KMS-11 (cell line): ENCODE data around the gene DNASE1L1.

Experiments used
- H2AFZ ChIP-seq: fragments of 200-600 bp; sonication (generic); 2 replicates; pipeline ENCODE4 v1.6.1; 2016; ENCODE audit warnings: antibody characterized with exemption, mixed run types, low read depth
- H3K27ac ChIP-seq: fragments of 200-600 bp; sonication (generic); 2 replicates; pipeline ENCODE4 v1.6.1; 2016; ENCODE audit warnings: mild to moderate bottlenecking, mixed run types
- H3K27me3 ChIP-seq: fragments of 200-600 bp; sonication (generic); 2 replicates; pipeline ENCODE4 v1.6.1; 2017; ENCODE audit warnings: mild to moderate bottlenecking, low read depth, mixed run types, moderate library complexity; ENCODE audit not compliant: insufficient read depth
- H3K36me3 ChIP-seq: fragments of 200-600 bp; sonication (generic); 2 replicates; pipeline ENCODE4 v1.6.1; 2017; ENCODE audit warnings: mild to moderate bottlenecking, mixed run types; ENCODE audit not compliant: insufficient read depth
- H3K4me1 ChIP-seq: fragments of 200-600 bp; sonication (generic); 2 replicates; pipeline ENCODE4 v1.6.1; 2016; ENCODE audit warnings: mild to moderate bottlenecking, low read depth, mixed run types; ENCODE audit not compliant: poor library complexity, severe bottlenecking
- H3K4me2 ChIP-seq: fragments of 200-600 bp; sonication (generic); 2 replicates; pipeline ENCODE4 v1.7.0; 2016; ENCODE audit warnings: mild to moderate bottlenecking, mixed run types
- H3K4me3 ChIP-seq: fragments of 200-600 bp; sonication (generic); IDR thresholded peaks from 2 replicates; pipeline ENCODE4 v1.6.1; 2017; ENCODE audit warnings: low read depth, low read length, mixed read lengths; ENCODE audit not compliant: insufficient read depth
- H3K79me2 ChIP-seq: fragments of 200-600 bp; sonication (generic); 2 replicates; pipeline ENCODE4 v1.6.1; 2016; ENCODE audit warnings: low read depth, mixed run types; ENCODE audit not compliant: insufficient read depth
- H3K9ac ChIP-seq: fragments of 200-600 bp; sonication (generic); 2 replicates; pipeline ENCODE4 v1.6.1; 2016; ENCODE audit warnings: mild to moderate bottlenecking, mixed run types
- H4K20me1 ChIP-seq: fragments of 200-600 bp; sonication (generic); 2 replicates; pipeline ENCODE4 v1.6.1; 2016; ENCODE audit warnings: mild to moderate bottlenecking, mixed run types; ENCODE audit not compliant: insufficient read depth
- TF ChIP-seq, protein P1 (sequence below): fragments of 200-600 bp; sonication (generic); conservative IDR thresholded peaks from 2 replicates; pipeline ENCODE4 v1.6.1; 2017; ENCODE audit warnings: low read depth, mild to moderate bottlenecking, antibody characterized with exemption, low read length, moderate library complexity, mixed read lengths

The DNASE1L1 gene

GRCh38 chrX:154399527-154400368 is 9.3 kb downstream of the DNASE1L1 start:
- no peaks in the 10 kb centered on the region for H3K27me3 ChIP-seq
- TF ChIP-seq, protein P1, sequence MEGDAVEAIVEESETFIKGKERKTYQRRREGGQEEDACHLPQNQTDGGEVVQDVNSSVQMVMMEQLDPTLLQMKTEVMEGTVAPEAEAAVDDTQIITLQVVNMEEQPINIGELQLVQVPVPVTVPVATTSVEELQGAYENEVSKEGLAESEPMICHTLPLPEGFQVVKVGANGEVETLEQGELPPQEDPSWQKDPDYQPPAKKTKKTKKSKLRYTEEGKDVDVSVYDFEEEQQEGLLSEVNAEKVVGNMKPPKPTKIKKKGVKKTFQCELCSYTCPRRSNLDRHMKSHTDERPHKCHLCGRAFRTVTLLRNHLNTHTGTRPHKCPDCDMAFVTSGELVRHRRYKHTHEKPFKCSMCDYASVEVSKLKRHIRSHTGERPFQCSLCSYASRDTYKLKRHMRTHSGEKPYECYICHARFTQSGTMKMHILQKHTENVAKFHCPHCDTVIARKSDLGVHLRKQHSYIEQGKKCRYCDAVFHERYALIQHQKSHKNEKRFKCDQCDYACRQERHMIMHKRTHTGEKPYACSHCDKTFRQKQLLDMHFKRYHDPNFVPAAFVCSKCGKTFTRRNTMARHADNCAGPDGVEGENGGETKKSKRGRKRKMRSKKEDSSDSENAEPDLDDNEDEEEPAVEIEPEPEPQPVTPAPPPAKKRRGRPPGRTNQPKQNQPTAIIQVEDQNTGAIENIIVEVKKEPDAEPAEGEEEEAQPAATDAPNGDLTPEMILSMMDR: no peak
- no peak overlapping the region for H3K4me3 ChIP-seq
- H3K4me1 ChIP-seq: peaks cover 4% of the 10 kb centered on the region
- H3K9ac ChIP-seq: peak overlapping the region; percentile 100
- no peak overlapping the region for H2AFZ ChIP-seq
- 0 out of 2 replicates have a peak, but pooled peaks cover 7% of the 10 kb centered on the region for H3K36me3 ChIP-seq
- H3K27ac ChIP-seq: peak overlapping the region; percentile 99
- H3K4me2 ChIP-seq: peak overlapping the region; percentile 74
- H3K79me2 ChIP-seq: peaks cover 21% of the 10 kb centered on the region
- H4K20me1 ChIP-seq: no peaks in the 10 kb centered on the region

DNA sequence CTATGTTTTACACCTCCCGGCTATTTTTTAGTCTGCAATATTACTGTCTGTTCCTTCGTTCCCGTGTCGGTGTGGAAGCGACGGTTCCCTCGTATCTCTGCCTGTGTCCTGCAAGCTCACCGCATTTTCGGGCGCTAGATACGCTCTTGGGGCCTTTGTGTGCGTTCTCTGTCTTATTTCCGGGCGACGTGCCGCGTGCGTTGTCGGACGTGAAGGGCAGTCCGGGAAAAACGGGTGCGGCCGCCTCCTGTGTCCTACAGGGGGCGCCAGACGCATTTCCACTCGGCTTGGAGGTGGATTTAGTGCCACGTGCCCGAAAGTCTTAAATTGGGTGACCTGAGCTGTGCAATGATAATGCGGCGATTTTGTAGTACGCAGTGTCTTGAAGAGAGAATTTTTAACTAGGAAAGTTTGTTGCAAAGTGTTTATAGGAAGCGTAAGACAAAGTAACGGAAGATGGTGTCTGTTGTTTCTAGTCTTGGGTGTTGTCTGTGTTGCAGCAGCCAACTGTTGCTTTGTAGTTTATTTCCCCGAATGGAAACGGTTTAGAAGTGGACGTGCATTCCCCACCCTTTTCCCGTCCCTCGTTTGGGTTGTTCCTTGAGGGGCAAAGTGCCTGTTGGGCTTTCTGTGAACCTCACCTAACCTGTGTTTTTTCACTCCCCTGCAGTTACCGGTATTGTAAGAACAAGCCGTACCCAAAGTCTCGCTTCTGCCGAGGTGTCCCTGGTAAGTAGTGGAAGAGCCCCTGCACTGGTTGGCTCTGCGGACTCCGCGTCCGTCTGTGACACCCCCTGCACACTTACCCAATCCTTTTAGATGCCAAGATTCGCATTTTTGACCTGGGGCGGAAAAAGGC is 10.2 kb downstream of the DNASE1L1 start:
- Histone ChIP-seq H3K36me3 (0 out of 2 replicates have a peak, but pooled peaks cover 7% of the 10 kb centered on the region), H3K79me2 (peaks cover 21% of the 10 kb centered on the region), H3K4me3 (no peak overlapping the region), H3K9ac (peak overlapping the region; percentile 100), H3K27ac (peak overlapping the region; percentile 99), H3K4me1 (peaks cover 4% of the 10 kb centered on the region), H3K4me2 (peak overlapping the region; percentile 74), H3K27me3 (no peaks in the 10 kb centered on the region), H4K20me1 (no peaks in the 10 kb centered on the region), H2AFZ (no peak overlapping the region)
- TF ChIP-seq, protein P1: peak; percentile 86

- H3K36me3 ChIP-seq: 0 out of 2 replicates have a peak, but pooled peaks cover 7% of the 10 kb centered on the region
- TF ChIP-seq, protein P1: no peak
- H3K4me3 ChIP-seq: no peak within 1 kb of the TSS
- peaks cover 21% of the 10 kb centered on the region for H3K79me2 ChIP-seq
- peak within 1 kb of the TSS; percentile 99 for H3K27ac ChIP-seq
- H3K4me1 ChIP-seq: peaks cover 4% of the 10 kb centered on the region
- peak within 1 kb of the TSS; percentile 74 for H3K4me2 ChIP-seq
- H3K27me3 ChIP-seq: no peaks in the 10 kb centered on the region
- peak within 1 kb of the TSS; percentile 100 for H3K9ac ChIP-seq
- peak within 1 kb of the TSS; percentile 52; the same call in 1 of the 2 replicates for H2AFZ ChIP-seq
- H4K20me1 ChIP-seq: no peaks in the 10 kb centered on the region
These were observed 11.0 kb downstream of the DNASE1L1 start, which contains the start of gene RPL10 for GRCh38 chrX:154397888-154398667. Gene RPL10 (plus strand): TSS chrX:154398377. CDS start chrX:154398520, 143 bp downstream.
